Measurements from ENCODE around the gene MPRIP. TPM values are rescaled to one million over a fixed set of nuclear protein-coding genes. Genes with fewer than 3 reads are reported as not detected.
A peak's percentile ranks its signal among the peaks of the same experiment; 100 is the strongest.

Gene MPRIP
- polyA plus RNA-seq, 1 of the 3 experiments (the other 2 are of a cell fraction) = 64.4 TPM

DNA sequence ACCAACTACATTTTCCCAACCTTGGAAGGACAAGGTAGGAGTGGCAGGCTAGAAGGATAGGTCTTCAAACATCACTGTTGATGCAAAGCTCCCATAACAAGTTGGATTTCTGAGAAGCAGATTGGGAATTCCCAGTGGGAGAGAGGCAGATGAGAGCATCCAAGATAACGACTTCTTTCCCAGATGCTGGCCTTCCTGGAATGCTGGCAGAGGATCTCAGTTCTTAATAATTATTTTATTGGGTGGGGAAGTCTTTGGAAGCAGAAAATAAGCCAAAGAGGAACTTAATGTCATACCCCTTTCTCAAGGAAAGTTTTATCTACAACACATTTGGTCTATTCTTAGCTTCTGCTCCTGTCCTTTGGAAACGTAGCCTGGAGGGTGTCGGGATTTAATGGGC lies 64.5 kb downstream of the MPRIP start:
- Histone ChIP-seq H3K4me2 (no peak overlapping the region), H2AFZ (ENCODE audit: low read depth) (no peak overlapping the region), H3K27me3 (ENCODE audit: insufficient read depth) (no peaks in the 10 kb centered on the region), H3F3A (replicated peaks; ENCODE audit: insufficient read depth) (no peaks in the 10 kb centered on the region), H4K20me1 (ENCODE audit: insufficient read depth) (peaks cover 96% of the 10 kb centered on the region), H3K9ac (no peak overlapping the region), H3K9me2 (no peaks in the 10 kb centered on the region), H3K4me1 (ENCODE audit: control insufficient read depth in 1 of 2, insufficient read depth in 2 of 2, low read depth in 1 of 2, low read length in 1 of 2) (peaks cover 0 to 44% of the 10 kb centered on the region in 2 experiments; a peak in 1 of 4 replicates), H3K4me3 (ENCODE audit: low read depth in 2 of 2, low read length in 1 of 2) (no peak overlapping the region), H3K27ac (ENCODE audit: low read depth in 2 of 2, low read length in 1 of 2) (peak overlapping the region in 1 of 2 experiments; percentile 6; a peak in 1 of 4 replicates), H3K36me3 (replicated peaks in 1 of 2; ENCODE audit: control insufficient read depth in 1 of 2, insufficient read depth in 2 of 2, low read length in 1 of 2) (peaks cover 10% of the 10 kb centered on the region in 2 experiments), H3K9me3 (no peaks in the 10 kb centered on the region), H3K79me2 (ENCODE audit: insufficient read depth) (peaks cover 93% of the 10 kb centered on the region)
- WGBS (ENCODE audit: low lambda C conversion rate) = 80% methylated on average over 3 of the region's 3 CpGs
- DNase-seq = no peak
- ChIA-PET POLR2A (no interaction called here), CTCF (interaction anchor here (0.9 to 1.4 kb wide), 2 partner anchors 35 kb away, joined by 3 read pairs; no protein-coding TSS in a partner anchor)
- no peak for TF ChIP-seq RXRA (IDR thresholded peaks at IDR 0.05; ENCODE audit: borderline replicate concordance, low read depth)
- TF ChIP-seq NRF1 (IDR thresholded peaks at IDR 0.05; ENCODE audit: low read depth, low read length) = no peak
- TF ChIP-seq, protein P1, sequence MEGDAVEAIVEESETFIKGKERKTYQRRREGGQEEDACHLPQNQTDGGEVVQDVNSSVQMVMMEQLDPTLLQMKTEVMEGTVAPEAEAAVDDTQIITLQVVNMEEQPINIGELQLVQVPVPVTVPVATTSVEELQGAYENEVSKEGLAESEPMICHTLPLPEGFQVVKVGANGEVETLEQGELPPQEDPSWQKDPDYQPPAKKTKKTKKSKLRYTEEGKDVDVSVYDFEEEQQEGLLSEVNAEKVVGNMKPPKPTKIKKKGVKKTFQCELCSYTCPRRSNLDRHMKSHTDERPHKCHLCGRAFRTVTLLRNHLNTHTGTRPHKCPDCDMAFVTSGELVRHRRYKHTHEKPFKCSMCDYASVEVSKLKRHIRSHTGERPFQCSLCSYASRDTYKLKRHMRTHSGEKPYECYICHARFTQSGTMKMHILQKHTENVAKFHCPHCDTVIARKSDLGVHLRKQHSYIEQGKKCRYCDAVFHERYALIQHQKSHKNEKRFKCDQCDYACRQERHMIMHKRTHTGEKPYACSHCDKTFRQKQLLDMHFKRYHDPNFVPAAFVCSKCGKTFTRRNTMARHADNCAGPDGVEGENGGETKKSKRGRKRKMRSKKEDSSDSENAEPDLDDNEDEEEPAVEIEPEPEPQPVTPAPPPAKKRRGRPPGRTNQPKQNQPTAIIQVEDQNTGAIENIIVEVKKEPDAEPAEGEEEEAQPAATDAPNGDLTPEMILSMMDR (IDR thresholded peaks at IDR 0.05) = no peak
- no peak for TF ChIP-seq EZH2phosphoT487 (IDR thresholded peaks at IDR 0.05; ENCODE audit: borderline replicate concordance, low read depth)
- TF ChIP-seq, protein P2, sequence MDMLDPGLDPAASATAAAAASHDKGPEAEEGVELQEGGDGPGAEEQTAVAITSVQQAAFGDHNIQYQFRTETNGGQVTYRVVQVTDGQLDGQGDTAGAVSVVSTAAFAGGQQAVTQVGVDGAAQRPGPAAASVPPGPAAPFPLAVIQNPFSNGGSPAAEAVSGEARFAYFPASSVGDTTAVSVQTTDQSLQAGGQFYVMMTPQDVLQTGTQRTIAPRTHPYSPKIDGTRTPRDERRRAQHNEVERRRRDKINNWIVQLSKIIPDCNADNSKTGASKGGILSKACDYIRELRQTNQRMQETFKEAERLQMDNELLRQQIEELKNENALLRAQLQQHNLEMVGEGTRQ (IDR thresholded peaks at IDR 0.05; ENCODE audit: borderline replicate concordance, low read depth, low read length) = no peak
- TF ChIP-seq GATA2 (CRISPR knock-in tag; IDR thresholded peaks at IDR 0.05) = no peak
- no peak for TF ChIP-seq ELF1 (IDR thresholded peaks at IDR 0.05)
- no peak for TF ChIP-seq JUND (IDR thresholded peaks at IDR 0.05)
- TF ChIP-seq, protein P3, sequence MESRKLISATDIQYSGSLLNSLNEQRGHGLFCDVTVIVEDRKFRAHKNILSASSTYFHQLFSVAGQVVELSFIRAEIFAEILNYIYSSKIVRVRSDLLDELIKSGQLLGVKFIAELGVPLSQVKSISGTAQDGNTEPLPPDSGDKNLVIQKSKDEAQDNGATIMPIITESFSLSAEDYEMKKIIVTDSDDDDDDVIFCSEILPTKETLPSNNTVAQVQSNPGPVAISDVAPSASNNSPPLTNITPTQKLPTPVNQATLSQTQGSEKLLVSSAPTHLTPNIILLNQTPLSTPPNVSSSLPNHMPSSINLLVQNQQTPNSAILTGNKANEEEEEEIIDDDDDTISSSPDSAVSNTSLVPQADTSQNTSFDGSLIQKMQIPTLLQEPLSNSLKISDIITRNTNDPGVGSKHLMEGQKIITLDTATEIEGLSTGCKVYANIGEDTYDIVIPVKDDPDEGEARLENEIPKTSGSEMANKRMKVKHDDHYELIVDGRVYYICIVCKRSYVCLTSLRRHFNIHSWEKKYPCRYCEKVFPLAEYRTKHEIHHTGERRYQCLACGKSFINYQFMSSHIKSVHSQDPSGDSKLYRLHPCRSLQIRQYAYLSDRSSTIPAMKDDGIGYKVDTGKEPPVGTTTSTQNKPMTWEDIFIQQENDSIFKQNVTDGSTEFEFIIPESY (IDR thresholded peaks at IDR 0.05; ENCODE audit: borderline replicate concordance, low read depth) = no peak
- no peak for TF ChIP-seq TCF12 (IDR thresholded peaks at IDR 0.05)

DNA sequence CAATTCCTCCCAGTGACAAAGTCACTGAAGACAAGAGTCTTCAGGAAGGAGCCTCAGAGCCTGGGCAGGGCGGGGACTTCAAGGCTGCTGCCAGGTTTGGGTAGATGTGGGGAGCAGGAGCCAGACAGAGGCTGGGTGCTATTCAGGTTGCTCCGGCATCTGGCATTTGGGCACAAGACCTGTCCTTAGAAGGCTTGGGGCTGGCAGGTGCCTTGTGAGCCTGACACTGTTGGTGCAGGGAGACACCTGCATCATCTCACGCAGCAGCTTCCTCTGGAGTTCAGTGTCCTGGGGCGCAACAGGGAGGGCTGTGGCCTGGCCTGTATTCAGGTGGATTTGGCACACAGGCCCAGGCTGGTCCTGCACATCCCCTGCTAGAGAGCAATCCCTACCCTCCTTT lies 65.0 kb downstream of the MPRIP start:
- ChIA-PET CTCF (interaction anchor here (0.9 to 1.4 kb wide), 2 partner anchors 34 to 36 kb away, joined by 3 read pairs; no protein-coding TSS in a partner anchor), POLR2A (no interaction called here)
- Histone ChIP-seq H3K36me3 (replicated peaks in 1 of 2; ENCODE audit: control insufficient read depth in 1 of 2, insufficient read depth in 2 of 2, low read length in 1 of 2) (peaks cover 10% of the 10 kb centered on the region in 2 experiments), H3K9me3 (no peaks in the 10 kb centered on the region), H3K4me3 (ENCODE audit: low read depth in 2 of 2, low read length in 1 of 2) (no peak overlapping the region), H3K27me3 (ENCODE audit: insufficient read depth) (no peaks in the 10 kb centered on the region), H3K9me2 (no peaks in the 10 kb centered on the region), H2AFZ (ENCODE audit: low read depth) (no peak overlapping the region), H4K20me1 (ENCODE audit: insufficient read depth) (peaks cover 98% of the 10 kb centered on the region), H3K4me1 (ENCODE audit: control insufficient read depth in 1 of 2, insufficient read depth in 2 of 2, low read depth in 1 of 2, low read length in 1 of 2) (peaks cover 0 to 48% of the 10 kb centered on the region in 2 experiments; a peak in 1 of 4 replicates), H3K79me2 (ENCODE audit: insufficient read depth) (peaks cover 94% of the 10 kb centered on the region), H3K4me2 (no peak overlapping the region), H3K9ac (no peak overlapping the region), H3K27ac (ENCODE audit: low read depth in 2 of 2, low read length in 1 of 2) (peak overlapping the region in 1 of 2 experiments; percentile 67; a peak in 1 of 4 replicates), H3F3A (replicated peaks; ENCODE audit: insufficient read depth) (no peaks in the 10 kb centered on the region)
- TF ChIP-seq POLR2AphosphoS5 (IDR thresholded peaks at IDR 0.05; ENCODE audit: low read depth, low read length) (no peak), CHD2 (IDR thresholded peaks at IDR 0.05; ENCODE audit: low read length, partially characterized antibody) (no peak), FOXJ3 (CRISPR knock-in tag; IDR thresholded peaks at IDR 0.05) (no peak), NRF1 (IDR thresholded peaks at IDR 0.05; ENCODE audit: low read depth, low read length) (no peak), EZH2phosphoT487 (IDR thresholded peaks at IDR 0.05; ENCODE audit: borderline replicate concordance, low read depth) (no peak), NFIC (IDR thresholded peaks at IDR 0.05; ENCODE audit: borderline replicate concordance) (no peak)
- TF ChIP-seq, protein P1 (IDR thresholded peaks at IDR 0.05) = no peak
- TF ChIP-seq, protein P4, sequence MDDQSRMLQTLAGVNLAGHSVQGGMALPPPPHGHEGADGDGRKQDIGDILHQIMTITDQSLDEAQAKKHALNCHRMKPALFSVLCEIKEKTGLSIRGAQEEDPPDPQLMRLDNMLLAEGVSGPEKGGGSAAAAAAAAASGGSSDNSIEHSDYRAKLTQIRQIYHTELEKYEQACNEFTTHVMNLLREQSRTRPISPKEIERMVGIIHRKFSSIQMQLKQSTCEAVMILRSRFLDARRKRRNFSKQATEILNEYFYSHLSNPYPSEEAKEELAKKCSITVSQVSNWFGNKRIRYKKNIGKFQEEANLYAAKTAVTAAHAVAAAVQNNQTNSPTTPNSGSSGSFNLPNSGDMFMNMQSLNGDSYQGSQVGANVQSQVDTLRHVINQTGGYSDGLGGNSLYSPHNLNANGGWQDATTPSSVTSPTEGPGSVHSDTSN (IDR thresholded peaks at IDR 0.05) = no peak
- no peak for DNase-seq
- WGBS (ENCODE audit: low lambda C conversion rate) = 100% methylated on average over 1 of the region's 4 CpGs
